PC-9 (cell line): ENCODE measurements around the gene PPP1R13L. TPM values are rescaled to one million over a fixed set of nuclear protein-coding genes. Genes with fewer than 3 reads are reported as not detected.

Experiments used
- BruUV-seq: library from RNA; stranded (reverse); fragments of 400-500 nt; replicated peaks from 2 replicates; lab custom pipeline; 2021; lab: Mats Ljungman, UMichigan
- CTCF ChIA-PET: fragments of 300-600 bp; sonication (Branson Sonifier 250); formaldehyde crosslinking; loops from one replicate; lab custom pipeline; 2022; ENCODE audit warnings: antibody characterized with exemption; lab: Charles Lee
- POLR2A ChIA-PET: fragments of 300-600 bp; sonication (Branson Sonifier 250); formaldehyde crosslinking; loops from one replicate; lab custom pipeline; 2022; ENCODE audit warnings: antibody characterized with exemption; ENCODE audit not compliant: unreplicated experiment; lab: Charles Lee
- DNase-seq, 2 experiments: peaks; one replicate each; pipeline versions ENCODE4 v3.0.0 to v3.0.0-alpha.2; 2015 to 2022; ENCODE audit warnings: mixed read lengths in 1 of 2
- H2AFZ ChIP-seq: fragments of 200-600 bp; sonication (generic); 2 replicates; pipeline ENCODE4 v1.8.1; 2017; ENCODE audit warnings: antibody characterized with exemption
- H3F3A ChIP-seq: fragments of 200-600 bp; sonication (generic); 2 replicates; pipeline ENCODE4 v1.8.1; 2017; ENCODE audit warnings: antibody characterized with exemption, mild to moderate bottlenecking, low read depth; ENCODE audit not compliant: insufficient read depth
- H3K27ac ChIP-seq: fragments of 200-600 bp; sonication (generic); 2 replicates; pipeline ENCODE4 v1.6.1; 2016; ENCODE audit warnings: mixed run types
- H3K27me3 ChIP-seq: fragments of 200-600 bp; sonication (generic); 2 replicates; pipeline ENCODE4 v1.6.1; 2016; ENCODE audit warnings: low read depth, mixed run types; ENCODE audit not compliant: insufficient read depth
- H3K36me3 ChIP-seq: fragments of 200-600 bp; sonication (generic); 2 replicates; pipeline ENCODE4 v1.6.1; 2016; ENCODE audit warnings: low read depth, mixed run types
- H3K4me1 ChIP-seq: fragments of 200-600 bp; sonication (generic); replicated peaks from 2 replicates; pipeline ENCODE4 v1.6.1; 2016; ENCODE audit warnings: mixed run types; ENCODE audit not compliant: insufficient read depth
- H3K4me2 ChIP-seq: fragments of 200-600 bp; sonication (generic); 2 replicates; pipeline ENCODE4 v1.6.1; 2017; ENCODE audit warnings: mixed run types
- H3K4me3 ChIP-seq: fragments of 200-600 bp; sonication (generic); 2 replicates; pipeline ENCODE4 v1.6.1; 2016; ENCODE audit warnings: mixed run types
- H3K79me2 ChIP-seq: fragments of 200-600 bp; sonication (generic); 2 replicates; pipeline ENCODE4 v1.6.1; 2017; ENCODE audit warnings: low read depth, mixed run types
- H3K9me2 ChIP-seq: fragments of 200-600 bp; sonication (generic); 2 replicates; pipeline ENCODE4 v1.8.1; 2017; ENCODE audit warnings: mild to moderate bottlenecking; ENCODE audit not compliant: insufficient read depth
- H3K9me3 ChIP-seq: fragments of 200-600 bp; sonication (generic); 2 replicates; pipeline ENCODE4 v1.8.1; 2016; ENCODE audit warnings: low read depth; ENCODE audit not compliant: insufficient read depth
- H4K20me1 ChIP-seq: fragments of 200-600 bp; sonication (generic); 2 replicates; pipeline ENCODE4 v1.8.1; 2017; ENCODE audit not compliant: insufficient read depth
- EZH2 ChIP-seq: fragments of 200-600 bp; sonication (generic); IDR thresholded peaks from 2 replicates; pipeline ENCODE4 v1.8.0; 2017; ENCODE audit warnings: antibody characterized with exemption, low read depth
- intact Hi-C: fragments of 100-400 bp; cut with micrococcal nuclease; formaldehyde crosslinking; loops from one replicate; pipeline ENCODE4 v1.10.0; 2022; ENCODE audit not compliant: unreplicated experiment
- total RNA-seq: library from RNA; stranded (reverse); gene quantifications from 2 replicates; pipeline ENCODE4 v1.2.3, GENCODE V29; 2021
- TF ChIP-seq, protein P1 (sequence below): fragments of 200-600 bp; sonication (generic); conservative IDR thresholded peaks from 2 replicates; pipeline ENCODE4 v1.6.1; 2017; ENCODE audit warnings: mixed run types, antibody characterized with exemption, mild to moderate bottlenecking, moderate library complexity

PPP1R13L gene
- total RNA-seq, 1 experiment from 2014 or later: 121 TPM

DNA sequence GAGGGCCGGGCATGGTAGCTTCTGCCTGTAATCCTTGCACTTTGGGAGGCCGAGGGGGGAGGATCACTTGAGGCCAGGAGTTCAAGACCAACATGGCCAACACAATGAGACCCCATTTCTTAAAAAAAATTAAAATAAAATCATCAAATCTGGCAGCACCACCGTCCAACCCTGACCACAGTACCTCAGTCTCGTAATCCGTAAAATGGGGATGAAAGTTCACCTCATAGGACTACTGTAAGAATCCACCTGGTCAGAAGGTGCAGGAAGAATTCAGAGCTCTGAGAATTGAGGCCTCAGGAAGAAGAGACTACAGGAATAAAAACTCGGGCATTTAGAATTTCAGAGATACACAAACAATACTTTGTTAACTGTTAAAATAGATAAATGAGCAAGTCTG, 3.1 kb downstream of the PPP1R13L start:
- H3K79me2 ChIP-seq: peaks cover 51% of the 10 kb centered on the region
- no peak overlapping the region for H2AFZ ChIP-seq
- no peak overlapping the region for H3K27ac ChIP-seq
- no peak for TF ChIP-seq EZH2
- TF ChIP-seq, protein P1, sequence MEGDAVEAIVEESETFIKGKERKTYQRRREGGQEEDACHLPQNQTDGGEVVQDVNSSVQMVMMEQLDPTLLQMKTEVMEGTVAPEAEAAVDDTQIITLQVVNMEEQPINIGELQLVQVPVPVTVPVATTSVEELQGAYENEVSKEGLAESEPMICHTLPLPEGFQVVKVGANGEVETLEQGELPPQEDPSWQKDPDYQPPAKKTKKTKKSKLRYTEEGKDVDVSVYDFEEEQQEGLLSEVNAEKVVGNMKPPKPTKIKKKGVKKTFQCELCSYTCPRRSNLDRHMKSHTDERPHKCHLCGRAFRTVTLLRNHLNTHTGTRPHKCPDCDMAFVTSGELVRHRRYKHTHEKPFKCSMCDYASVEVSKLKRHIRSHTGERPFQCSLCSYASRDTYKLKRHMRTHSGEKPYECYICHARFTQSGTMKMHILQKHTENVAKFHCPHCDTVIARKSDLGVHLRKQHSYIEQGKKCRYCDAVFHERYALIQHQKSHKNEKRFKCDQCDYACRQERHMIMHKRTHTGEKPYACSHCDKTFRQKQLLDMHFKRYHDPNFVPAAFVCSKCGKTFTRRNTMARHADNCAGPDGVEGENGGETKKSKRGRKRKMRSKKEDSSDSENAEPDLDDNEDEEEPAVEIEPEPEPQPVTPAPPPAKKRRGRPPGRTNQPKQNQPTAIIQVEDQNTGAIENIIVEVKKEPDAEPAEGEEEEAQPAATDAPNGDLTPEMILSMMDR: no peak
- no peaks in the 10 kb centered on the region for H3K9me3 ChIP-seq
- POLR2A ChIA-PET: no interaction called here
- H3K9me2 ChIP-seq: no peaks in the 10 kb centered on the region
- no peak for DNase-seq
- no peak overlapping the region for H3K4me2 ChIP-seq
- BruUV-seq: no TSS peak
- H3K36me3 ChIP-seq: no peaks in the 10 kb centered on the region; the same call in 1 of the 2 replicates
- H4K20me1 ChIP-seq: peaks cover 25% of the 10 kb centered on the region
- no peak overlapping the region for H3K4me3 ChIP-seq
- no peaks in the 10 kb centered on the region for H3K27me3 ChIP-seq
- CTCF ChIA-PET: no interaction called here
- peaks cover 19% of the 10 kb centered on the region; the same call in 1 of the 2 replicates for H3F3A ChIP-seq
- peaks cover 17% of the 10 kb centered on the region for H3K4me1 ChIP-seq
- intact Hi-C loops: loop anchor here (10.0 kb wide), 1 partner anchor 307 kb away; the partner anchor contains the start of gene PPP1R37

DNA sequence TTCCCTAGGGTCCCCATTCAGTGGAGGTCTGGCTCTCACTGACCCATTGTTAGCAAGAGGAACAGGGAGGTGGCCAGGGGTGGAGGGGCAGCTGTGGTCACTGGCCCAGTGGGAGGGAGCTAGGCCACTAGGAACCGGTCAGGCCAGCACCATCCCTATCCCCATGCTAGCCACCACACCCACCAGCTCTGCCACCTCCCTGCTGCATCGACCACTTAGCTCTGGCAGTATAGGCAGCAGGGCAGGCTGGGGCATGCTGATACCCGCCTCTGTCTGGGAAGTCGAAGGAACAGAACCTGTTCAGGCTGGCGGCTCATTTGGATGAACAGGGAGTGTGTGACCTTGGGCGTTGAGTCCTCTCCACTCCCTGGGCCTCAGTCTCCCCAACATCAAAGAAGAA, 4.7 kb downstream of the PPP1R13L start:
- no peak overlapping the region for H3K27ac ChIP-seq
- peak; percentile 54 to 77 for DNase-seq
- POLR2A ChIA-PET: interaction anchor here (0.6 kb wide), 1 partner anchor 21 kb away, joined by 5 read pairs; no protein-coding TSS in a partner anchor
- H3K4me3 ChIP-seq: no peak overlapping the region
- CTCF ChIA-PET: interaction anchor here (0.9 kb wide), 1 partner anchor 80 kb away, joined by 3 read pairs; no protein-coding TSS in a partner anchor
- peaks cover 47% of the 10 kb centered on the region for H3K79me2 ChIP-seq
- intact Hi-C loops: loop anchor here (10.0 kb wide), 1 partner anchor 305 kb away; the partner anchor contains the start of gene PPP1R37
- H3K4me1 ChIP-seq: peaks cover 17% of the 10 kb centered on the region
- H3K4me2 ChIP-seq: 0 out of 2 replicates have a peak overlapping the region, but pooled peaks have one; percentile 1
- no TSS peak for BruUV-seq
- TF ChIP-seq EZH2: no peak
- TF ChIP-seq, protein P1: no peak
- H4K20me1 ChIP-seq: peaks cover 25% of the 10 kb centered on the region
- H3K36me3 ChIP-seq: no peaks in the 10 kb centered on the region; the same call in 1 of the 2 replicates
- no peaks in the 10 kb centered on the region for H3K9me3 ChIP-seq
- H3K9me2 ChIP-seq: no peaks in the 10 kb centered on the region
- no peak overlapping the region for H2AFZ ChIP-seq
- H3F3A ChIP-seq: peaks cover 11% of the 10 kb centered on the region; the same call in 1 of the 2 replicates
- H3K27me3 ChIP-seq: no peaks in the 10 kb centered on the region

DNA sequence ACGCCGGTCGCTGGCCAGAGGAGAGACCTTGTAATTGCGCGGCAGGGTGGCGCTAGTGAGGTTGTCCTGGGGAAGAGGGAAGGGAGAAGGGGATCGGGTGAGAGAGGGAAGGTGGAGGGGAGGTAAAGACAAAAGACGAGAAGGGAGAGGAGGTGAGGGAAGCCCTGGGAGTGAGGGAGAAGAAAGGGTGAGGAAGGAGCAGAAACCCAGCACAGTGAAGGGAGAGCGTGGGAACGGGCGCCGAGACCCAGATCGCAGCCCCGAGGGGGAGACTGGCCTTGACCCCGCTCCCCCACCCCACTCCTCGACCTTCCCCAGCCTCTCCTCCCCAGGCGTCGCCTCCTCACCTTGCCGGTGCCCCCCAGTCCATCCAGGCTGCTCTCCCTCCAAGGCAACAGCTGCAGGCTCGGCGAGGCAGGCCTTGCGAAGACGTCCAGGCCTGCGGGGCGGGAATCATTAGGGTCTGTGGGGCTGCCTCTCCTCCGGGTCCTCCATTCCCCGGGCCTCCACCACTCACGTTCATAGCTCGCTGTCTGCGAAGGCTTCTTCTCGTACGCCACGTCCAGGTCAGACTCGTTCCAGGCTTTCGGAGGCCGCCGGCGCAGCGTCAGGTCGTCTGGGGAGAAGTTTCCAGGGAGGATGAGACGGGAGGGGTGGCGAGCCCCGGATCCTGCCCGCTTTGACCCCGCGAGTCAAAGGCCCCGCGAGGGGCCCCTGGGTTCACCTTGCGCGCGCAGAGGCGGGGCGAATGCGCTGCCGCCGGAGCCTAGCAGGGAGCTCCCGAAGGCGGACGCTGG, 8.8 kb downstream of the PPP1R13L start:
- Histone ChIP-seq H3K9me2 (no peaks in the 10 kb centered on the region), H2AFZ (no peak overlapping the region), H3K27me3 (no peaks in the 10 kb centered on the region), H3K79me2 (peaks cover 10% of the 10 kb centered on the region), H3K4me2 (no peak overlapping the region), H3F3A (peaks cover 21% of the 10 kb centered on the region; the same call in 1 of the 2 replicates), H3K36me3 (peaks cover 5% of the 10 kb centered on the region; the same call in 1 of the 2 replicates), H3K4me3 (no peak overlapping the region), H3K4me1 (peaks cover 6% of the 10 kb centered on the region; the same call in 1 of the 2 replicates), H3K27ac (no peak overlapping the region), H4K20me1 (peaks cover 7% of the 10 kb centered on the region; the same call in 1 of the 2 replicates), H3K9me3 (no peaks in the 10 kb centered on the region)
- no TSS peak for BruUV-seq
- no peak for DNase-seq
- TF ChIP-seq, protein P1: no peak
- no peak for TF ChIP-seq EZH2
- ChIA-PET POLR2A (no interaction called here), CTCF (no interaction called here)
- intact Hi-C loops: no loop called here
